ENCODE measurements around the gene CRAMP1.

The CRAMP1 gene

GRCh38 chr16:1707193-1707790 is 95.1 kb downstream of the CRAMP1 start:
- TF ChIP-seq REST (IDR thresholded peaks at IDR 0.05; ENCODE audit: insufficient read depth in 1 of 2, low read depth in 2 of 2, low read length in 2 of 2) = no peak
- no peak for TF ChIP-seq POLR2AphosphoS5 (IDR thresholded peaks at IDR 0.05; ENCODE audit: low read depth, low read length)

- TF ChIP-seq POLR2AphosphoS5 (IDR thresholded peaks at IDR 0.05; ENCODE audit: low read depth, low read length) = no peak
- no peak for TF ChIP-seq SIN3A (IDR thresholded peaks at IDR 0.05; ENCODE audit: borderline replicate concordance, insufficient read depth, low read length)
- no peak for TF ChIP-seq REST (IDR thresholded peaks at IDR 0.05; ENCODE audit: insufficient read depth in 1 of 2, low read depth in 2 of 2, low read length in 2 of 2)
- no peak for TF ChIP-seq FOXP2 (optimal IDR thresholded peaks at IDR 0.05; ENCODE audit: borderline replicate concordance, extremely low read depth, extremely low read length, insufficient read depth)
- TF ChIP-seq TAF1 (IDR thresholded peaks at IDR 0.05; ENCODE audit: borderline replicate concordance, insufficient read depth, low read length) = no peak
Measured at GRCh38 chr16:1708083-1708767, 96.1 kb downstream of the CRAMP1 start.

DNA sequence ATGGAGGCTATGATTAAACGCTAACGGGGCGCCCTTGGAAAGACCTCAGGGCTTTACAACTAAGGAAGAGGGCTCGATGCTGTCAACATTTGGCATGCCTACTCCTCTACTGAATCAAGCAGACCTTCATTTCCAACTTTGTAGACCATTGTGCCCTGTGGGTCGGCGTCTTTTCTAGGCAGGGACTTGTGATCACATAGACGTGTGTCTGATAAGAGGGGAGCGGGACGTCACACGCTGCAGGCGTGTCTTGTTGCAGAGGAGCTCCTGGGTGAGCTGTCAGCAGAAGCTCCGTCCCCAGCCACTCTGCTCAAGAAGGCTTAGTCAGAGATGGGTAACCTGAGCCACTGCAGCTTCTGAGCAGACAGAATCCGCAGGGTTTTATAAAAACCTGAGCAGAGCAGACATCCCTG is 96.6 kb downstream of the CRAMP1 start:
- no peak for TF ChIP-seq POLR2AphosphoS5 (IDR thresholded peaks at IDR 0.05; ENCODE audit: low read depth, low read length)
- no peak for TF ChIP-seq FOXP2 (optimal IDR thresholded peaks at IDR 0.05; ENCODE audit: borderline replicate concordance, extremely low read depth, extremely low read length, insufficient read depth)
- no peak for TF ChIP-seq TAF1 (IDR thresholded peaks at IDR 0.05; ENCODE audit: borderline replicate concordance, insufficient read depth, low read length)
- TF ChIP-seq SIN3A (IDR thresholded peaks at IDR 0.05; ENCODE audit: borderline replicate concordance, insufficient read depth, low read length) = no peak
- TF ChIP-seq REST (IDR thresholded peaks at IDR 0.05; ENCODE audit: insufficient read depth in 1 of 2, low read depth in 2 of 2, low read length in 2 of 2) = no peak

- TF ChIP-seq TAF1 (IDR thresholded peaks at IDR 0.05; ENCODE audit: borderline replicate concordance, insufficient read depth, low read length) (no peak), REST (IDR thresholded peaks at IDR 0.05; ENCODE audit: insufficient read depth in 1 of 2, low read depth in 2 of 2, low read length in 2 of 2) (no peak), FOXP2 (optimal IDR thresholded peaks at IDR 0.05; ENCODE audit: borderline replicate concordance, extremely low read depth, extremely low read length, insufficient read depth) (no peak), POLR2AphosphoS5 (IDR thresholded peaks at IDR 0.05; ENCODE audit: low read depth, low read length) (no peak), SIN3A (IDR thresholded peaks at IDR 0.05; ENCODE audit: borderline replicate concordance, insufficient read depth, low read length) (no peak)
Measured at GRCh38 chr16:1709356-1709755, 97.2 kb downstream of the CRAMP1 start.
